Vagina (tissue), 2 donors: ENCODE data around the gene HBE1. TPM values are rescaled to one million over a fixed set of nuclear protein-coding genes. Genes with fewer than 3 reads are reported as not detected.
"Not testable (repeated sequence)": the region's sequence is repeated elsewhere in the genome, so short reads cannot be mapped to it uniquely, and the experiment has no call there.

Experiments
- DNase-seq, 2 donors: peaks; one replicate each; pipeline ENCODE4 v3.0.0-alpha.2; 2017; ENCODE audit errors: extremely low spot score in 2 of 2
- H3K27ac ChIP-seq: fragments of 200-600 bp; sonication (generic); one replicate; pipeline ENCODE4 v1.5.1; 2019
- H3K27me3 ChIP-seq: fragments of 200-600 bp; sonication (generic); one replicate; pipeline ENCODE4 v1.5.1; 2019
- H3K36me3 ChIP-seq, 2 donors: fragments of 200-600 bp; sonication (generic); one replicate each; pipeline ENCODE4 v1.5.1; 2017 to 2019
- H3K4me1 ChIP-seq: fragments of 200-600 bp; sonication (generic); one replicate; pipeline ENCODE4 v1.5.1; 2019
- H3K4me3 ChIP-seq, 2 donors: fragments of 200-600 bp; sonication (generic); 1 replicate in 1 of 2; 2 replicates in 1 of 2; pipeline ENCODE4 v1.5.1; 2016 to 2019
- H3K9me3 ChIP-seq: fragments of 200-600 bp; sonication (generic); one replicate; pipeline ENCODE4 v1.5.1; 2019
- CTCF ChIP-seq, 3 experiments: fragments of 450-650 bp in 2 of 3; fragments of 200-600 bp in 1 of 3; sonication (generic) in 1 of 3; IDR thresholded peaks; one replicate each; pipeline ENCODE4 v1.5.1; 2017 to 2019; ENCODE audit warnings: antibody characterized with exemption in 3 of 3, mild to moderate bottlenecking in 2 of 3, moderate library complexity in 2 of 3
- POLR2A ChIP-seq, 2 donors: fragments of 450-650 bp; IDR thresholded peaks; one replicate each; pipeline ENCODE4 v1.6.1; 2017; ENCODE audit warnings: antibody characterized with exemption in 2 of 2, mild to moderate bottlenecking in 2 of 2, moderate library complexity in 2 of 2
- POLR2AphosphoS5 ChIP-seq, 2 donors: sonication (generic); formaldehyde crosslinking; IDR thresholded peaks; one replicate each; pipeline ENCODE4 v1.9.0; 2017; ENCODE audit warnings: antibody characterized with exemption in 2 of 2, mild to moderate bottlenecking in 2 of 2, low read depth in 1 of 2; ENCODE audit not compliant: insufficient read depth in 1 of 2
- intact Hi-C: fragments of 100-400 bp; cut with DNase I; formaldehyde crosslinking; loops from one replicate; pipeline ENCODE4 v1.15.1; 2023
- total RNA-seq: library from RNA; depleted of rRNA; stranded (reverse); fragments of >200 nt; gene quantifications from one replicate; pipeline ENCODE4 v1.2.3, GENCODE V29; 2016

HBE1 gene
- total RNA-seq, 1 donor from 2014 or later: not detected

GRCh38 chr11:5297721-5298323 lies 28.1 kb upstream of the HBE1 start:
- TF ChIP-seq POLR2A (IDR thresholded peaks at IDR 0.05): no peak
- no peak for TF ChIP-seq CTCF (IDR thresholded peaks at IDR 0.05)
- no peak for TF ChIP-seq POLR2AphosphoS5 (IDR thresholded peaks at IDR 0.05; ENCODE audit: insufficient read depth in 1 of 2, low read depth in 1 of 2)
- no peaks in the 10 kb centered on the region for H3K36me3 ChIP-seq
- H3K27me3 ChIP-seq: no peaks in the 10 kb centered on the region
- DNase-seq: no peak
- no peaks in the 10 kb centered on the region for H3K4me1 ChIP-seq
- intact Hi-C loops: no loop called here
- no peak overlapping the region for H3K4me3 ChIP-seq
- no peak overlapping the region for H3K27ac ChIP-seq
- H3K9me3 ChIP-seq: no peaks in the 10 kb centered on the region

- DNase-seq, intact Hi-C loops, H3K4me1 ChIP-seq, H3K27ac ChIP-seq, H3K36me3 ChIP-seq, H3K9me3 ChIP-seq, H3K4me3 ChIP-seq, H3K27me3 ChIP-seq: not testable (repeated sequence)
Observed at GRCh38 chr11:5294342-5294995, 24.7 kb upstream of the HBE1 start.

- intact Hi-C loops: no loop called here
- H3K4me1 ChIP-seq: no peaks in the 10 kb centered on the region
- no peak for DNase-seq
Observed at GRCh38 chr11:5293028-5293427, 23.3 kb upstream of the HBE1 start.

DNA sequence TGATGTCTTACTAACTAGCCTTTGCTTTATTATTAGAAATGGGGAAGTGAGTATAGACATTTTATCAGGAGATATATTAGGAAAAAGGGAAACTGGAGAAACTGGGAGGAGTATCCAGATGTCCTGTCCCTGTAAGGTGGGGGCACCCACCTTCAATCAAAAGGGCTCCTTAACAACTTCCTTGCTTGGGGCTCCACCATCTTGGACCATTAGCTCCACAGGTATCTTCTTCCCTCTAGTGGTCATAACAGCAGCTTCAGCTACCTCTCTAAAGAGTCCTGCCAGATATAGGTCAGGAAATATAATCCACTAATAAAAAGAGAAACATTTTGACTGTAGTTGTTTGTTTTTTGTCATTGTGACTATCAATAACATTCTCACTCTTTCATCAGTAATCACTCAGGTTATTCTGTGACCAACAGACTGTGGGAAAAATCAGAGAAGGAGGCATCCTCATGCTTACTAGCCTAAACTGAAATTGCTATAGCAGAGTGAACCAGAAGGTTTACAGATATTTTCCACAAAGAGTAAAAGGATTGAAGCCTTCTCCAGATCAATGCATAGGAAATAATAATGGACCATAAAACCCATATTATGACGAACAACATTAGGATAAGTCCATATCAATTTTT lies 21.6 kb upstream of the HBE1 start:
- Histone ChIP-seq H3K4me3 (no peak overlapping the region), H3K4me1 (no peaks in the 10 kb centered on the region), H3K9me3 (no peaks in the 10 kb centered on the region), H3K27me3 (no peaks in the 10 kb centered on the region), H3K36me3 (no peaks in the 10 kb centered on the region), H3K27ac (no peak overlapping the region)
- no peak for TF ChIP-seq POLR2AphosphoS5 (IDR thresholded peaks at IDR 0.05; ENCODE audit: insufficient read depth in 1 of 2, low read depth in 1 of 2)
- no peak for TF ChIP-seq CTCF (IDR thresholded peaks at IDR 0.05)
- no peak for TF ChIP-seq POLR2A (IDR thresholded peaks at IDR 0.05)
- intact Hi-C loops: no loop called here
- no peak for DNase-seq

More at GRCh38 chr11:5293028-5293427, 23.3 kb upstream of the HBE1 start:
- Histone ChIP-seq H3K27ac (no peak overlapping the region), H3K27me3 (no peaks in the 10 kb centered on the region), H3K9me3 (no peaks in the 10 kb centered on the region), H3K36me3 (no peaks in the 10 kb centered on the region), H3K4me3 (no peak overlapping the region)
- TF ChIP-seq CTCF (IDR thresholded peaks at IDR 0.05) (no peak), POLR2A (IDR thresholded peaks at IDR 0.05) (no peak)

GRCh38 chr11:5290106-5290505 lies 20.4 kb upstream of the HBE1 start:
- intact Hi-C loops: no loop called here
- Histone ChIP-seq H3K4me1 (no peaks in the 10 kb centered on the region), H3K9me3 (no peaks in the 10 kb centered on the region), H3K27ac (no peak overlapping the region), H3K4me3 (no peak overlapping the region), H3K36me3 (no peaks in the 10 kb centered on the region), H3K27me3 (no peaks in the 10 kb centered on the region)
- TF ChIP-seq CTCF (IDR thresholded peaks at IDR 0.05) (no peak), POLR2A (IDR thresholded peaks at IDR 0.05) (no peak), POLR2AphosphoS5 (IDR thresholded peaks at IDR 0.05; ENCODE audit: insufficient read depth in 1 of 2, low read depth in 1 of 2) (no peak)
- no peak for DNase-seq
